Peyer's patch (tissue), 4 donors: Measurements from ENCODE around the gene DISC1. TPM values are rescaled to one million over a fixed set of nuclear protein-coding genes. Genes with fewer than 3 reads are reported as not detected.
"Not testable (repeated sequence)": the region's sequence is repeated elsewhere in the genome, so short reads cannot be mapped to it uniquely, and the experiment has no call there.

Experiments
- DNase-seq, 3 donors: peaks; one replicate each; pipeline ENCODE4 v3.0.0-alpha.2; 2017 to 2019
- H3K27ac ChIP-seq, 4 donors: fragments of 200-600 bp; sonication (generic); one replicate each; pipeline ENCODE4 v1.5.1; 2016 to 2019
- H3K27me3 ChIP-seq, 2 donors: fragments of 200-600 bp; sonication (generic); one replicate each; pipeline ENCODE4 v1.5.1; 2019
- H3K36me3 ChIP-seq, 3 donors: fragments of 200-600 bp; sonication (generic); one replicate each; pipeline ENCODE4 v1.5.1; 2016 to 2019
- H3K4me1 ChIP-seq, 4 donors: fragments of 200-600 bp; sonication (generic); one replicate each; pipeline ENCODE4 v1.5.1; 2016 to 2019
- H3K4me3 ChIP-seq, 4 donors: fragments of 200-600 bp; sonication (generic); 1 replicate in 3 of 4; 2 replicates in 1 of 4; pipeline ENCODE4 v1.5.1; 2016 to 2019; ENCODE audit warnings: mild to moderate bottlenecking in 1 of 4
- H3K9me3 ChIP-seq, 4 donors: fragments of 200-600 bp; sonication (generic); one replicate each; pipeline ENCODE4 v1.5.1; 2016 to 2019; ENCODE audit warnings: mild to moderate bottlenecking in 1 of 4
- CTCF ChIP-seq, 6 experiments: fragments of 450-650 bp in 4 of 6; fragments of 200-600 bp in 2 of 6; sonication (generic) in 1 of 6; IDR thresholded peaks; one replicate each; pipeline ENCODE4 v1.5.1; 2017 to 2019; ENCODE audit warnings: antibody characterized with exemption in 6 of 6, mild to moderate bottlenecking in 3 of 6, moderate library complexity in 1 of 6
- POLR2A ChIP-seq, 2 donors: fragments of 450-650 bp; IDR thresholded peaks; one replicate each; pipeline ENCODE4 v1.5.1; 2017; ENCODE audit warnings: antibody characterized with exemption in 2 of 2, mild to moderate bottlenecking in 2 of 2, moderate library complexity in 2 of 2
- total RNA-seq, 4 donors: library from RNA; depleted of rRNA; stranded (reverse); fragments of >200 nt; gene quantifications; one replicate each; pipeline ENCODE4 v1.1.0, GENCODE V29; 2016

The DISC1 gene
- total RNA-seq, 4 donors from 2014 or later, result 2.3 to 39.6 (median 5.6) TPM

- H3K4me3 ChIP-seq, result no peak overlapping the region
- H3K27ac ChIP-seq, result no peak overlapping the region
- H3K9me3 ChIP-seq, result peaks cover 0 to 6% (median 2%) of the 10 kb centered on the region in 4 donors
- H3K4me1 ChIP-seq, result no peaks in the 10 kb centered on the region
- DNase-seq, result no peak
- H3K27me3 ChIP-seq, result no peaks in the 10 kb centered on the region
- peaks cover 0 to 5% (median 0%) of the 10 kb centered on the region in 3 donors for H3K36me3 ChIP-seq
- TF ChIP-seq CTCF (IDR thresholded peaks at IDR 0.05) (no peak), POLR2A (IDR thresholded peaks at IDR 0.05) (no peak)
Observed at GRCh38 chr1:231757101-231757404, 130.5 kb downstream of the DISC1 start.

GRCh38 chr1:231757759-231758158 lies 131.2 kb downstream of the DISC1 start:
- peaks cover 0 to 6% (median 2%) of the 10 kb centered on the region in 4 donors for H3K9me3 ChIP-seq
- H3K27ac ChIP-seq, result no peak overlapping the region
- H3K4me1 ChIP-seq, result no peaks in the 10 kb centered on the region
- no peak for DNase-seq
- peaks cover 0 to 5% (median 0%) of the 10 kb centered on the region in 3 donors for H3K36me3 ChIP-seq
- H3K4me3 ChIP-seq, result no peak overlapping the region
- H3K27me3 ChIP-seq, result no peaks in the 10 kb centered on the region
- TF ChIP-seq CTCF (IDR thresholded peaks at IDR 0.05) (no peak), POLR2A (IDR thresholded peaks at IDR 0.05) (no peak)

- no peaks in the 10 kb centered on the region for H3K9me3 ChIP-seq
- no peak overlapping the region for H3K27ac ChIP-seq
- no peak for DNase-seq
- TF ChIP-seq POLR2A (IDR thresholded peaks at IDR 0.05) (no peak), CTCF (IDR thresholded peaks at IDR 0.05) (no peak)
- no peaks in the 10 kb centered on the region for H3K36me3 ChIP-seq
- H3K27me3 ChIP-seq, result no peaks in the 10 kb centered on the region
- H3K4me1 ChIP-seq, result no peaks in the 10 kb centered on the region
- no peak overlapping the region for H3K4me3 ChIP-seq
Observed at GRCh38 chr1:231761252-231761651, 134.7 kb downstream of the DISC1 start.

GRCh38 chr1:231761747-231762541 lies 135.4 kb downstream of the DISC1 start:
- Histone ChIP-seq H3K27ac (no peak overlapping the region), H3K4me3 (no peak overlapping the region), H3K36me3 (no peaks in the 10 kb centered on the region), H3K4me1 (no peaks in the 10 kb centered on the region), H3K27me3 (no peaks in the 10 kb centered on the region), H3K9me3 (no peaks in the 10 kb centered on the region)
- no peak for TF ChIP-seq POLR2A (IDR thresholded peaks at IDR 0.05)
- TF ChIP-seq CTCF (IDR thresholded peaks at IDR 0.05), result no peak
- DNase-seq, result no peak

- no peak for TF ChIP-seq POLR2A (IDR thresholded peaks at IDR 0.05)
- TF ChIP-seq CTCF (IDR thresholded peaks at IDR 0.05), result no peak
- Histone ChIP-seq H3K27me3 (no peaks in the 10 kb centered on the region), H3K4me3 (no peak overlapping the region), H3K27ac (no peak overlapping the region), H3K36me3 (no peaks in the 10 kb centered on the region), H3K9me3 (no peaks in the 10 kb centered on the region), H3K4me1 (no peaks in the 10 kb centered on the region)
- DNase-seq, result no peak
Observed at GRCh38 chr1:231763456-231763855, 136.9 kb downstream of the DISC1 start.

GRCh38 chr1:231765825-231766224 lies 139.2 kb downstream of the DISC1 start:
- not testable (repeated sequence) for H3K27ac ChIP-seq, H3K27me3 ChIP-seq, H3K9me3 ChIP-seq, DNase-seq, H3K4me3 ChIP-seq, H3K4me1 ChIP-seq, H3K36me3 ChIP-seq
